ENCODE measurements around the gene ZGPAT. TPM values are rescaled to one million over a fixed set of nuclear protein-coding genes. Genes with fewer than 3 reads are reported as not detected.

The ZGPAT gene
- total RNA-seq, 1 donor from 2014 or later = 23.8 TPM

GRCh38 chr20:63699466-63700198, 8.2 kb upstream of the ZGPAT start:
- ATAC-seq = peak; percentile 1
- peak; percentile 64 for DNase-seq (ENCODE audit: low spot score)
- intact Hi-C loops (cut with DNase I) = no loop called here

- intact Hi-C loops (cut with DNase I) = no loop called here
- DNase-seq (ENCODE audit: low spot score) = peak; percentile 64
- no peak for ATAC-seq
Observed at GRCh38 chr20:63700199-63701050, 7.4 kb upstream of the ZGPAT start.

DNA sequence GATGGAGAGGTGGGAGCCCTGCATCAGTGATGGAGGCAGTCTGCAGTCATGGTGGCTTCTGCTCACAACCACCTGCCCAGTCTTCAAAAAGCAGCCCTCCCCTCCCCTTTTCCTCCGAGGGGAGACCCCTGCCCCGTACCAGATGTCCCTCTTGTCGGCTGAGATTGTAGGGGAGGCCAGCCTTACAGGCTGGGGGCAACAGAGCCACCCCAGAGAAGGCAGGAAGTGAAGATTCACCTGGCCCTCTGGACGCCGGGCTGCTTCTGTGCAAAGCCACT, 6.8 kb upstream of the ZGPAT start:
- ATAC-seq (no peak), DNase-seq (ENCODE audit: low spot score) (no peak)
- intact Hi-C loops (cut with DNase I) = no loop called here

DNA sequence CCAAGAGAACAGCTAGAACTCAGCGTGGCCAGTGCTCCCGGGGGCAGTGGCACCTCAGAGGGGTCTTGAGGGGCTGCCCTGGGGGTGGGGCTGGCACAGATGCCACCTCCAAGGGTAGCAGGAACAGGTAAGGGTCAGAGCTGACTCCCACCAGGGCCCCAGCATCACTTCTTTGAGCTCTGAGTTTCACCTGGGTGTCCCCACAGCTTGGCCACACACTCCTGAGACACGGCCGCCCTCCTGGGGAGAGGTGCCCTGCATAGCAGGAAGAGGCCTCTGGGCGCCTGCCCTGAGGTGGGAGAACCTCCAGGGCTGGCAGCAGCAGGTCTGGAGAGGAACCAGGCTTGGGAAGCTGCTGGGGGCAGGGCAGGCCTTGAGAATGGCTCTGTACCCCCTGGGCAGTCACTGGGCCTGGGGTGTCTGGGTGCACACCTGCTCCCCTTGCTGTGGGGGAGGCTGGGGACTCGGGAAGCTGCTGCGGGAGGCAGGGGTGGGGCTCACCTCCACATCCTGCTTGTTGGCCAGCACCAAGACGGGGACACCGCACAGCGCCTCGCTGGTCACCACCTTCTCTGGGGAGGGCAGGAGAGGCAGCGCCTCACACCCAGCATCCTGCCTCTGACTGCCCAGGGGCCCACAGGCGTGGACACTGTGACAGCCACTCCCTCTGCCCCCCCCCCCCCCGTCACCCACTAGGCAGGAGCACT, 6.4 kb upstream of the ZGPAT start:
- no peak for ATAC-seq
- peak; percentile 55 for DNase-seq (ENCODE audit: low spot score)
- intact Hi-C loops (cut with DNase I) = no loop called here

GRCh38 chr20:63702036-63702665, 5.7 kb upstream of the ZGPAT start:
- DNase-seq (ENCODE audit: low spot score) (peak; percentile 57), ATAC-seq (no peak)

DNA sequence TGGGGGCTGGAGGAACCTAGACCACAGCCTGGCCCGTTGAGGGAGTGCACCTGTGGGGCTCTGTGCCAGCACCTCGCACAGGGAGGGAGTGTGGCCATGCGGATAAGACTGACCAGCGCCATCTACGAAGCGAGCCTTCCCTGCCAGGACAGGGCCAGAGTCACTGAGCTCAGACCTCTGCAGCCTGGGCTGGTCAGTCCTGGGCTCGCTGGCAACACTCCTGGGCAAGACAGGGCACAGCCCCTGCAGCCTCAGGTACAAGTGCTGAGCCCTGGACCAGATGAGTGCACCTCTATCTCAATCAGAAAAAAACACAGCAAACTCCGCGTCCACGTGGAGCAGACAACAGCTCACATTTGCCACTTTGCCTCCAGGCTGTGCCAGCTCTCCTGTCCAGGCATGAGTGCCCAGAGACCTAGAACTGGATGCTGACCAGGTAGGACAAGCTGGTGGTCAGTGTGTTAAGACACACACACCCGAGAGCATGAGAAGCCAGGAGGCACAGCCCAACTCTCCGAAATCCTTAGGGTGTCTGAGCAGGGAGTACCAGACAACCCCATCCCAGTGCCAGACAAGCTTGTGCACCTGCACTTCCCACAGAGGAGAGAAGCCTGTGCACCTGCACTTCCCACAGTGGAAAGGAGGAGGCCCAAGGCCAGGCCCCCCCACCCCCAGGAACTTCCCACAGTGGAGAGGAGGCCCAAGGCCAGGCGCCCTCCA, 4.9 kb upstream of the ZGPAT start:
- DNase-seq (ENCODE audit: low spot score) = peak; percentile 61
- intact Hi-C loops (cut with DNase I) = no loop called here
- no peak for ATAC-seq

More at GRCh38 chr20:63702036-63702665, 5.7 kb upstream of the ZGPAT start:
- intact Hi-C loops (cut with DNase I) = no loop called here

- intact Hi-C loops (cut with DNase I) = no loop called here
- ATAC-seq (no peak), DNase-seq (ENCODE audit: low spot score) (peak; percentile 59)
Observed at GRCh38 chr20:63703471-63703975, 4.3 kb upstream of the ZGPAT start.

DNA sequence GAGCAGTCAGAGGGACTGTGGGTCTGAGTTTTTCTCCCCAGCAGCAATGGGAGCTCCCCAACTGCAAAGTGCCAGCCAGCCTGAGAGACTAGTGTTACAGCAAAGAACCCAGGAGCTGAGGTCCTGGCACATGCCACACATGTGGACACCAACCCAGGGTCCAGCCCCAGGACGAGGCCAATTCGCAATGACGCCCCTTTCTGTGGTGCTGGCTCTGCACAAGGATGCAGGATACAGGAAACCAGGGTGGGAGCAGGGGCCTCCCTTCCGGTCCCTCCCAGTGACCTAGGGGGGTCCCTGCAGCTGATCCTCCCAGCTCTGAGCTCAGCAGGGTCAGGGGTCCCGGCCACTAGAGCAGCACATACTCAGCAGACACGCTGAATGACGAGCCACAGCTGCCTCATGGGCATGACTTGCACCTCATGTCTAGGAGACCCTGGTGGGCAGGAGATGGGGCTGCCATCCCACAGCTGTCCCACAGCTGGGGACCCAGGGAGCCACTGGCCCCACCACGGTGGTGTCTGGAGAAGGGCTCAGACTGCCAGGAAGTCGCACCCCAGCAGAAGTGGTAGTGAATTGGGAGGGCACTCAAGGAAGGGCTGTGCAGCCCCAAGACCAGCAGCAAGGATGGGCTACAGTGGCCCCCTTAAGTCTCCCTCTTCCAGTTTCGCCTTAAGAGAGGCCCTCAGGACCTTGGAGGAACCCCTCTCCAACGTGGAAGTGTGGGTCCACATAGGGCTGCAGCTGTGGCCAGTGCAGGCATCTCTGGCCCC, 3.7 kb upstream of the ZGPAT start:
- intact Hi-C loops (cut with DNase I) = no loop called here
- ATAC-seq = no peak
- peak; percentile 55 for DNase-seq (ENCODE audit: low spot score)

DNA sequence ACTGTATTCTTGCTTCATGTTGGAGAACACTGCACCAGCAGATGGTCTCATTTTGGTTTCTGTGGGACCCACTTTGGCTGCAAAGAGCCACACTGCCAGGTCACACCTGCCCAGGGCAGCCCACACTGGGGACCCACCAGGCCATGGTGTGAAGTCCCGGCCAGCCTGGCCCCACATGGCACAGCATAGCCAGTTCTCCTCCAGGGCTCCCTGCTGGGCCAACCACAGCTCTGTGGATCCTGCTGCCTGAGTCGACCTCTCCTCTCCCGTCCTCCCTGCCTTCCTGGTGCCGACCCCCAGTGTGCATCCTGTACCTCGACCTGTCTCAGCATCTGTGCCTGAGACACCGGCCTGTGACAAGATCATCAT, 3.1 kb upstream of the ZGPAT start:
- no peak for ATAC-seq
- intact Hi-C loops (cut with DNase I) = no loop called here
- peak; percentile 61 for DNase-seq (ENCODE audit: low spot score)

DNA sequence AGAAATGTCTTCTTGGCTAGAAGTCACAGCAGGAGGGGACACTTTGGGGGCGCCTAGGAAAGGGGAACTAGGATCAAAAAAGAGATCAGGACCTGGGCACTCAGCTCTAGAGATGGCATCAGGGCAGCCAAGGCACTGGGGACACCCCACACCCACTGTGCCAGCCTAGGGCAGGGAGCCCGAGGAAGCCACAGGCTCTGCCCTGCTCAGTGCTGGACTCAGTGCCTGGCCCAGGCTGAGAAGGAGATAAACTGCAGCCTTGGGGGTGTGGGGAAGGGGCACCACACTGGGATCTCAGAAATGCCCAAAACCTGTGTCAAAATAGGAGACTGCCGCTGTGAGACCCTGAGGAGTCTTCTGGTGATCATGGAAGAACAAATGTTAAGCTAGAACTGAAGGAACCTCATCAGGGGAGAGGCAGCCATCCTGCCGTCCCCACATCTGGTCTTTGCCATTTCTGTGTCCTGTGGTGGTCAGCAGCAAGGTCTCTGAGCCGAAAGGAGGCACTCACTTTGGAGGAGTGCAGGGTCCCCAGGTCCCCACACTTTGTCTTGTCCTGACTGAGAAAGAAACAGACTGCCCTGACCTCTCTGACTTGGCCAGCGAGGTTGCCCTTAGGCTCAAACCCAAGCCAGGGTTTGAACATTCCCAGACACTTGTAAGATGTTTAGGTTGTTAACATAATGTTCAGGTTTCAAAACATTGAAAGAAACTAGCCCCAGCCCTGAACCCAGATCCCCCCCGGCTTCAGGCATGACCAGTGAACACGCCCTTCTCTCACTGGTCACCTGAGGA, 2.4 kb upstream of the ZGPAT start:
- DNase-seq (ENCODE audit: low spot score) (peak; percentile 55), ATAC-seq (no peak)
- intact Hi-C loops (cut with DNase I) = no loop called here

DNA sequence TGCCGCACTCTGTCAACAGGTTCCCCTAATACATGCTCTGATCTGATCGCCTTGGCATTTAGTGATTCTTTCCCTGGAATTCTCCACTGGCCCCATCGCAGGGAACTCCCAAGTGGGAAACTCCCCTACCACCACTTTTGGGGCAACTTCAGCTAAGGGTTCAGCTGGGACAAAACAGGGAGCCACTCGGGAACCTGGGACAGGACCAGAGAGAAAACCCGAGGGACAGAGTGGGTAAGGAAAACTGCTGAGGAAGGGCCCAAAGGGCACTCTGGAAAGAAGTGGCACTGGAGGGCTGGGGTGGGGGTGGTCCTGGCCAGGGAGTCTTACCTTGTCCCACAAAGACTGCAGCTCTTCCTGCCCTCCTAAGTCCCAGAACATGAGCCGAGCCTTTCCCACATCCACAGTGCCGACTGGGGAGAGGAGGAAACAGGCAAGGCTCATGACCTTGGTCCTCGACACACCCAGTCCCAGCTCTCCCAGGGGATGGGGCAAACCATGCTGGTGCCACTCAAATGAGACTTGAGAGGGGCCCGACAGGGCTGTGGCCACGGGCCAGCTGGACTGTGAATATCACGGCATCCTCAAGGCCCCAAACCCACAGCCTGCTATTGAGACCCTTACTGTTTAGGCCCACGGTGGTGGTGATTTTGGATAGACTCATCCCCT, 1.7 kb upstream of the ZGPAT start:
- intact Hi-C loops (cut with DNase I) = no loop called here
- DNase-seq (ENCODE audit: low spot score) (peak; percentile 55), ATAC-seq (no peak)

- peak; percentile 5 for ATAC-seq
- intact Hi-C loops (cut with DNase I) = no loop called here
- peak; percentile 72 for DNase-seq (ENCODE audit: low spot score)
Observed at GRCh38 chr20:63706852-63707557, 834 bp upstream of the ZGPAT start.

GRCh38 chr20:63708301-63709148, 686 bp downstream of the ZGPAT start:
- intact Hi-C loops (cut with DNase I) = no loop called here
- ATAC-seq (no peak), DNase-seq (ENCODE audit: low spot score) (peak; percentile 63)

- no peak for ATAC-seq
- intact Hi-C loops (cut with DNase I) = no loop called here
Observed at GRCh38 chr20:63709149-63709527, 1.3 kb downstream of the ZGPAT start.

DNA sequence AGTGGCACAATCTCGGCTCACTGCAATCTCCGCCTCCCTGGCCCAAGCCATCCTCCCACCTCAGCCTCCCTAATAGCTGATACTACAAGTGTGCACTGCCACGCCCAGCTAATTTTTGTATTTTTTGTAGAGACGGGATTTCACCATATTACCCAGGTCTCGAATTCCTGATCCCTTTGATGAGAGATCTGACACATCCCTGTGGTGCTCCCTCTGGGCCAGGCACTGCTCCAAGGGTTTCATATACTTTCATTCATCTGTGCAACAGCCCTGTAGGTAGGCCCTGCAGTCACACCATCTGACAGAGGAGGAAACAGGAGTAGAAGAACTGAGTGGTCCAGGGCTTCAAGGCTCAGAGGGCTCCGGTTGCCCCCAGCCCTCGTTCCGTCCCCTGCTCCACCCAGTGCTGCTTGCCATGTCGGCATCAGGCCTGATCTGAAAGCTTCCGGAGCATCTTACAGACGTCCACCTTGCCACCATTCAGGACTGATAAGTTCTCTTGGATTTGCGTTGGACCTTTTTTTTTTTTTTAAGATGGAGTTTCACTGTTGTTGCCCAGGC, 3.3 kb downstream of the ZGPAT start:
- ATAC-seq (no peak), DNase-seq (ENCODE audit: low spot score) (peak; percentile 30)
- intact Hi-C loops (cut with DNase I) = no loop called here

More at GRCh38 chr20:63709149-63709527, 1.3 kb downstream of the ZGPAT start:
- peak; percentile 51 for DNase-seq (ENCODE audit: low spot score)
